Measurements from ENCODE around the gene PRPH. TPM values are rescaled to one million over a fixed set of nuclear protein-coding genes. Genes with fewer than 3 reads are reported as not detected.

The PRPH gene
- total and polyA plus RNA-seq, 9 of the 15 experiments (the other 6 are each of a cell fraction or from before 2014, with no cell fraction given) = 0.27 to 1.9 (median 1.3) TPM; not detected in 1

DNA sequence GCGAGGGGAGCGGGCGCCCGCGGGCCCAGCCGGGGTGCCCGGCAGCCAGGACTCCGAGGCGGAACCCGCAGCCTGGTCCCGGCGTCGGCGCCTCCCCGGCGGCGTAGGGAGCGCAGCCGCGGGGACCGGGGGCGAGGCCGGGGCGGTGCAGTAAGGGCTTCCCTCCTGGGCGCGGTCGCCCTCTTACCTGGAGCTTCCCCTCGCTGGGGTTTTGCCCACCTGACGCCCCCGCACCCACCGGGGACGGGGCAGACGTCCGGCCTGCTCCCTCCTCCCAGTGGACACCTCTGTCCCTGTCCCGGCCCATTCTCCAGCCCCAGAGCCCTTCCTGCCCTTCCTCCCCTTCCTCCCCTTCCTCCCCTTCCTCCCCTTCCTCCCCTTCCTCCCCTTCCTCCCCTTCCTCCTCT lies 30.5 kb upstream of the PRPH start (continued):
- TF ChIP-seq, protein P1, sequence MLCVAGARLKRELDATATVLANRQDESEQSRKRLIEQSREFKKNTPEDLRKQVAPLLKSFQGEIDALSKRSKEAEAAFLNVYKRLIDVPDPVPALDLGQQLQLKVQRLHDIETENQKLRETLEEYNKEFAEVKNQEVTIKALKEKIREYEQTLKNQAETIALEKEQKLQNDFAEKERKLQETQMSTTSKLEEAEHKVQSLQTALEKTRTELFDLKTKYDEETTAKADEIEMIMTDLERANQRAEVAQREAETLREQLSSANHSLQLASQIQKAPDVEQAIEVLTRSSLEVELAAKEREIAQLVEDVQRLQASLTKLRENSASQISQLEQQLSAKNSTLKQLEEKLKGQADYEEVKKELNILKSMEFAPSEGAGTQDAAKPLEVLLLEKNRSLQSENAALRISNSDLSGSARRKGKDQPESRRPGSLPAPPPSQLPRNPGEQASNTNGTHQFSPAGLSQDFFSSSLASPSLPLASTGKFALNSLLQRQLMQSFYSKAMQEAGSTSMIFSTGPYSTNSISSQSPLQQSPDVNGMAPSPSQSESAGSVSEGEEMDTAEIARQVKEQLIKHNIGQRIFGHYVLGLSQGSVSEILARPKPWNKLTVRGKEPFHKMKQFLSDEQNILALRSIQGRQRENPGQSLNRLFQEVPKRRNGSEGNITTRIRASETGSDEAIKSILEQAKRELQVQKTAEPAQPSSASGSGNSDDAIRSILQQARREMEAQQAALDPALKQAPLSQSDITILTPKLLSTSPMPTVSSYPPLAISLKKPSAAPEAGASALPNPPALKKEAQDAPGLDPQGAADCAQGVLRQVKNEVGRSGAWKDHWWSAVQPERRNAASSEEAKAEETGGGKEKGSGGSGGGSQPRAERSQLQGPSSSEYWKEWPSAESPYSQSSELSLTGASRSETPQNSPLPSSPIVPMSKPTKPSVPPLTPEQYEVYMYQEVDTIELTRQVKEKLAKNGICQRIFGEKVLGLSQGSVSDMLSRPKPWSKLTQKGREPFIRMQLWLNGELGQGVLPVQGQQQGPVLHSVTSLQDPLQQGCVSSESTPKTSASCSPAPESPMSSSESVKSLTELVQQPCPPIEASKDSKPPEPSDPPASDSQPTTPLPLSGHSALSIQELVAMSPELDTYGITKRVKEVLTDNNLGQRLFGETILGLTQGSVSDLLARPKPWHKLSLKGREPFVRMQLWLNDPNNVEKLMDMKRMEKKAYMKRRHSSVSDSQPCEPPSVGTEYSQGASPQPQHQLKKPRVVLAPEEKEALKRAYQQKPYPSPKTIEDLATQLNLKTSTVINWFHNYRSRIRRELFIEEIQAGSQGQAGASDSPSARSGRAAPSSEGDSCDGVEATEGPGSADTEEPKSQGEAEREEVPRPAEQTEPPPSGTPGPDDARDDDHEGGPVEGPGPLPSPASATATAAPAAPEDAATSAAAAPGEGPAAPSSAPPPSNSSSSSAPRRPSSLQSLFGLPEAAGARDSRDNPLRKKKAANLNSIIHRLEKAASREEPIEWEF (CRISPR knock-in tag; IDR thresholded peaks at IDR 0.05) = no peak
- no peak for TF ChIP-seq CCAR2 (IDR thresholded peaks at IDR 0.05; ENCODE audit: low read depth, low read length)
- TF ChIP-seq SIRT6 (IDR thresholded peaks at IDR 0.05; ENCODE audit: low read depth, low read length) = no peak
- TF ChIP-seq ZNF175 (CRISPR knock-in tag; IDR thresholded peaks at IDR 0.05; ENCODE audit: low read depth) = no peak
- peak; percentile 100 for TF ChIP-seq ZNF263 (CRISPR knock-in tag; IDR thresholded peaks at IDR 0.05; ENCODE audit: borderline replicate concordance)
- TF ChIP-seq WHSC1 (IDR thresholded peaks at IDR 0.05; ENCODE audit: low read length) = no peak
- no peak for TF ChIP-seq DNMT1 (IDR thresholded peaks at IDR 0.05)
- no peak for TF ChIP-seq MED1 (CRISPR knock-in tag; IDR thresholded peaks at IDR 0.05; ENCODE audit: borderline replicate concordance)
- peak; percentile 91 for TF ChIP-seq MCM2 (IDR thresholded peaks at IDR 0.05; ENCODE audit: low read depth)
- TF ChIP-seq ZNF134 (CRISPR knock-in tag; conservative IDR thresholded peaks at IDR 0.05) = no peak
- TF ChIP-seq KLF10 (CRISPR knock-in tag; IDR thresholded peaks at IDR 0.05) = no peak
- TF ChIP-seq, protein P2, sequence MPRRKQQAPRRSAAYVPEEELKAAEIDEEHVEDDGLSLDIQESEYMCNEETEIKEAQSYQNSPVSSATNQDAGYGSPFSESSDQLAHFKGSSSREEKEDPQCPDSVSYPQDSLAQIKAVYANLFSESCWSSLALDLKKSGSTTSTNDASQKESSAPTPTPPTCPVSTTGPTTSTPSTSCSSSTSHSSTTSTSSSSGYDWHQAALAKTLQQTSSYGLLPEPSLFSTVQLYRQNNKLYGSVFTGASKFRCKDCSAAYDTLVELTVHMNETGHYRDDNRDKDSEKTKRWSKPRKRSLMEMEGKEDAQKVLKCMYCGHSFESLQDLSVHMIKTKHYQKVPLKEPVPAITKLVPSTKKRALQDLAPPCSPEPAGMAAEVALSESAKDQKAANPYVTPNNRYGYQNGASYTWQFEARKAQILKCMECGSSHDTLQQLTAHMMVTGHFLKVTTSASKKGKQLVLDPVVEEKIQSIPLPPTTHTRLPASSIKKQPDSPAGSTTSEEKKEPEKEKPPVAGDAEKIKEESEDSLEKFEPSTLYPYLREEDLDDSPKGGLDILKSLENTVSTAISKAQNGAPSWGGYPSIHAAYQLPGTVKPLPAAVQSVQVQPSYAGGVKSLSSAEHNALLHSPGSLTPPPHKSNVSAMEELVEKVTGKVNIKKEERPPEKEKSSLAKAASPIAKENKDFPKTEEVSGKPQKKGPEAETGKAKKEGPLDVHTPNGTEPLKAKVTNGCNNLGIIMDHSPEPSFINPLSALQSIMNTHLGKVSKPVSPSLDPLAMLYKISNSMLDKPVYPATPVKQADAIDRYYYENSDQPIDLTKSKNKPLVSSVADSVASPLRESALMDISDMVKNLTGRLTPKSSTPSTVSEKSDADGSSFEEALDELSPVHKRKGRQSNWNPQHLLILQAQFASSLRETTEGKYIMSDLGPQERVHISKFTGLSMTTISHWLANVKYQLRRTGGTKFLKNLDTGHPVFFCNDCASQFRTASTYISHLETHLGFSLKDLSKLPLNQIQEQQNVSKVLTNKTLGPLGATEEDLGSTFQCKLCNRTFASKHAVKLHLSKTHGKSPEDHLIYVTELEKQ (CRISPR knock-in tag; IDR thresholded peaks at IDR 0.05) = no peak
- TF ChIP-seq RAD51 (IDR thresholded peaks at IDR 0.05; ENCODE audit: borderline replicate concordance, low read depth) = no peak
- TF ChIP-seq, protein P3, sequence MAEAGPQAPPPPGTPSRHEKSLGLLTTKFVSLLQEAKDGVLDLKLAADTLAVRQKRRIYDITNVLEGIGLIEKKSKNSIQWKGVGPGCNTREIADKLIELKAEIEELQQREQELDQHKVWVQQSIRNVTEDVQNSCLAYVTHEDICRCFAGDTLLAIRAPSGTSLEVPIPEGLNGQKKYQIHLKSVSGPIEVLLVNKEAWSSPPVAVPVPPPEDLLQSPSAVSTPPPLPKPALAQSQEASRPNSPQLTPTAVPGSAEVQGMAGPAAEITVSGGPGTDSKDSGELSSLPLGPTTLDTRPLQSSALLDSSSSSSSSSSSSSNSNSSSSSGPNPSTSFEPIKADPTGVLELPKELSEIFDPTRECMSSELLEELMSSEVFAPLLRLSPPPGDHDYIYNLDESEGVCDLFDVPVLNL (CRISPR knock-in tag; IDR thresholded peaks at IDR 0.05; ENCODE audit: low read depth) = no peak
- no peak for TF ChIP-seq PHF20 (IDR thresholded peaks at IDR 0.05; ENCODE audit: partially characterized antibody)
- no peak for TF ChIP-seq STAT5B (CRISPR knock-in tag; IDR thresholded peaks at IDR 0.05)
- peak; percentile 54; the same call in 1 of the 2 replicates for TF ChIP-seq KLF6 (CRISPR knock-in tag; IDR thresholded peaks at IDR 0.05; ENCODE audit: borderline replicate concordance)
- no peak for TF ChIP-seq ZFP1 (CRISPR knock-in tag; IDR thresholded peaks at IDR 0.05)
- TF ChIP-seq, protein P4, sequence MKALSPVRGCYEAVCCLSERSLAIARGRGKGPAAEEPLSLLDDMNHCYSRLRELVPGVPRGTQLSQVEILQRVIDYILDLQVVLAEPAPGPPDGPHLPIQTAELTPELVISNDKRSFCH (CRISPR knock-in tag; IDR thresholded peaks at IDR 0.05) = no peak
- TF ChIP-seq, protein P4 (tag; IDR thresholded peaks at IDR 0.05) = no peak

All from K562 (cell line).